NOMO-1 treated with DMSO at 0.1 percent for 48 hours (cell line): ENCODE measurements around the gene AMBRA1.

Experiments
- DNase-seq: peaks from one replicate; lab custom pipeline; 2025; ENCODE audit not compliant: unreplicated experiment; lab: John Stamatoyannopoulos, UW

Gene AMBRA1

DNA sequence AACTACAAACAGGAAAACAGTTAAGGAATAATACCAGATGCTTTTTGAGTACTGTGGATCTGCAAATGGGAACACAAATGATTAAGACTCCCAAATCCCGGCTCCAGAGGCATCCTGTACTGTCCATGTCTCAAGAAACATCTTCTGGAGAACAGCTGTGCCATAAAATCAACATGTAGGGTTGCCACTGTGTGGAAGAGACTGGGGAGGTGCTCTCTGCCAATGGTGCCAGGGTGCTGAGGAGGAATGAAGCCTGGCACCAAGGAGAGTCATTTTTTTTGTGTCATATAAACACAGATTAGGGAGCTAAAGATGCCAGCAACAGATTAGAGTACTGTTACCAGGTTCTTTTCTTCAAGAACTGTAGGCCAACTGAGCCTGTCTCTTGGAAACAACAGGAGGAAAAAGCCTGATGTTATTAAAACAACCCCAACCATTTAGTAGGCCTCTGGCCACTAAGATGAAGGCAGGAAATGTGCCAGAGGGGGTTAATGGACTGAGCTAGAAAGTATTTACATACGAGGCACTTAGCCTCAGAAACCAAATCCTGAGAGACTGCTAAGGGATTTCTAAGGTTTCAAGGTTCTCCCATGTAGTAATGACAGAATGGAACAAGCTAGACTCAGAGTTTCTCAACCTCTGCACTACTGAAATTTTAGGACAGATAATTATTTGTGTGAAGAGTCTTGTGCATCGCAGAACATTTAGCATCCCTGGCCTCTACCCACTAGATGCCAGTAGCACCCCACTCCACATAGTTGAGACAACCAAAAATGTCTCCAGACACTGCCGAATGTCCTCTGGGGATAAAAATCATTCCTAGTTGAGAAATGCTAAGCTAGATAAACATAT, 147.7 kb downstream of the AMBRA1 start:
- DNase-seq, result no peak

DNA sequence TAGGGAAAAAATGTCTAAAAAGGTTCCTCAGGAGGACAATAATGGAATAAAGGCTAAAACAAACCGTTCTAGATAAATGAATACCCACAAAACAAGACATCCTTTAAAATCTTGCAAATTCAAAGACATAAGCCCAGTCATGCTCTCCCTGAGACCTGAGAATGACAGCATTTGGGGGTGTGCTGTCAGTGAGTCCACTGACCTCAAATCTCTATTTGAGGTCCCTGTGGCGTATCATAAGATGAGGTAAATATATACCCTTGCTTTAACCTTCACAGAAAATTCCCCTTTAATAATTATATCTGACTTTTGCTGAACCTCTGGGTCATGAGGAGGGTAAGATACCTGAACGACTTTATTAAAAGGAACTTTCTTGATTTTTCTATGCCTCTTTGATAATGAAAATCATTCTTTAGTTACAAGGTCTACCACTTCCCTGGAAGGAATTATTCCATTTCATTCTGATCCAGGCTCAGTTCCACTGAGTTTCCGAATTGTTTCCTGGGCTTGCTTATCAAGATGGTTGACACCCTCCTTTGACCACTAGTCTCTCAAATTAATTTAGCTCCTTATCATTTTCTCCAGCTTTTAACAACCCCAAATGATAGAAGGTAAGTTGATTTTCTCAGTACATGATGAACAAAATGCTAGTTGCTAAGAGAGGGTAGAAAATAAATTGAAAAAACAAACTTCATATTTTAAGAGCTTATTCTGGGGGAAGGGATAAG, 148.5 kb downstream of the AMBRA1 start:
- no peak for DNase-seq

DNA sequence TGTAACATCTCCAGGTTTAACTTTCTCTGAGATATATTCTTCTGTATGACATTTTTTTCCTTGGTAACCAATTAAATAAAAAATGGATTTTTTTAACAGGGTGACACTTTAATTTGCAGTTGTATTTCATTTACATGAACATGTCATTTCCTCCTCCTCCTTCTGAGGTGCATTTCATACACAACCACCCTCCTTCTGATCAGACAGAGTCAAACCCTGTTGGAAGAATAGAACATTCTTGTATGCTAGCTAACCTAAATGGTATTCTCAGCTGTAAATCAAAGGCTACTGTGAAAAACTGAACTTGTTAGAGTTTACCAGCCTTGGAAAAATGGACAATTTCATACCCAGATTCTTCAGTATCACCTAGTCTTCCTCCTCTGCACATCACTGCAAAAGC, 149.5 kb downstream of the AMBRA1 start:
- no peak for DNase-seq

DNA sequence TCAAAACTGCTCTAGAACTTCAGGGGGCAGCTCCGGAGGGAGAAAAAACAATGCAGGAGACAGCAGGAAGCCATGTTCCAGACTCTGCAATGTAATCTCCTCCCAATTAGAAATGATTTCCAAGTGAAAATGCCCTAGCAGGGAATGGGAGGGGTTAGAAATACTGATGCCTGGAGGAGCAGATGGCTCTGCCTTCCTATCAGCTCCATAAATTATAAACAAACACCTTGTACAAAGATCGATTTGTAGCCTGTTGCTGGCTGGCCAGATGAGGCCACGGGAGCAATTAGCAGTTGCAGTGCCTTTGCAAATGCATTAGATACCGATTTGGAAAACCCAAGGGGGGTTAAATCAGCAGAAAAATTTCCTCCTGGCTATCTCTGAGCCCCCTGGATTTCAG, 155.6 kb downstream of the AMBRA1 start:
- no peak for DNase-seq

DNA sequence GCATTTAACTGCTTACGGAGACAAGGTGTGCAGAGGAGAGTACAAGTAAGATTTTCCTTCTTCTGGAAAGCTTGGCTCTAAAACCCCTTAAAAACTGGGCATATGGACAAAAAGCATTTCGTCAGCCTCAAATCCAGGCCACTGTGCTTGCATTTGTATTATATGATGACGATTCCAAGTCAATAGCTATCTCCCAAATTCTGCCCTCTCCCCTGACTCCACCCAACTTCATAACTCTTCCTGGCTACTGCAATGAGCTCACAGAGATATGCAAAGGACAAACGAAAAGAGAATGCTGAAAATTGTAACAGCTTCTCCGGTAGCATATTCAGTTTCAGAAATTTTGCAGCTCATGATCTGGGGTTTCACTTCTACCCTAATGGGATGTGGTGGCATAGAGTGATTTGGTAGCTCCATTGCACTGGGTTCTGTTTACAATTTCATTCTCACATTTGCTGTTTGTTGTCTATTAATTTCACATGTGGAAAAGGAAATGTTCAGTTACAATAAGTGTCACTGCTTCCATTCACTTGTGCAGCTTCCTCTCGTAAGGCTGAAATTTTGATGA, 156.6 kb downstream of the AMBRA1 start:
- no peak for DNase-seq

DNA sequence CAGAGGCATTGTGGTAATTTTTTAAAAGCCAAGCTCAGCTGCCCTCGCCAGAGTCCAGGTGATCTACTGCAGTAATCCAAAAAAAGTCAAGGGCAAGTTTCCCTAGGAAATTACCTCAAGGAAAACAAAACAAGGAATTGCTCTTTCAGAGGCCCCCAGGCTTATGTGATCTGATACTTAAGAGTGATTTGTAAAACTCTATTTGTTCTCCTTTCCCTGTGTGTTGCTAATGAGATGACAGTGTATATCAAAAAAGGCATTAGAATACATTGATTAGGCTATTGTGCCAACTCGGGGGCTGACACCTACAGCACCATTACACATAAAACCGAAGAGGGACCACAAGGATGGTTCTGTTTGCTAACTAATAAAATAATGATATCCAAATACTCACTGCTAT, 157.7 kb downstream of the AMBRA1 start:
- DNase-seq, result no peak

DNA sequence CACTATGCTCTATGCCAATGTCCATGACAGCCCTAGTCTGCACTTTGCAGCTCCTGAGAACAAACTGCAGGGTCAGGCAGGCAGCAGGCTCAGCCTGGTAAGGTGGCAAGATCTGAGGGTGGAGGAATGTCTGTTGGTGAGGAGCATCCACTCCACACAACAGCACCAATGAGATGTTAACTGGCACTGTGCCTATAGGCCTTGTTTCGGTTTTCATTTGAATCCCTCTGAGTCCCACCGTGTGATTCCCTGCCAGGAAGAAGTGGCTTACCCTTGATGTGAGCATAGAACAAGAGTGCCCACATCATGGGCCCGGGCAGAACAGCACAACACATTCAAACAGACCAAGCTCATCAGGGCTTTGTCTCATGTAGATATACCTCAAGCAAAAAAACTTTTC, 158.1 kb downstream of the AMBRA1 start:
- DNase-seq, result no peak

DNA sequence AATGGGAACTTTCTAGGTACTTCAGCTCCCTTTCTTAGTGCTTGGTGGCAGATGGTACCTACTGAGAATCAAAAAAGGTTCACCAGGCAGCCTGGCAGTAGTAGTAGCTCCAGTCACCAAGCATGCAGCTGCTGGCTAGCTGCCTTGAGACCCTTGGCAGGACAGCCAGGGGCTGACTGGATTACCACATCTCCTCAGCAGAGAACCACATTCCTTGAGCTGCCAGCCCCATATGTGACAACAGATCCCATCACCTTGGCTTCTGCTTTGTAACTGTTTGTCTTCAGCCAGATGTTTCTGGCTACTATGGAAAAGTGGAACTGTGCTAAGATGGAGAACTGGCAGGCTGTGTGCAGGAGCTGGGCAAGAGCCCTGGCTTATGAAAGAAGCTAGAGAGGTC, 162.6 kb downstream of the AMBRA1 start:
- DNase-seq, result no peak

DNA sequence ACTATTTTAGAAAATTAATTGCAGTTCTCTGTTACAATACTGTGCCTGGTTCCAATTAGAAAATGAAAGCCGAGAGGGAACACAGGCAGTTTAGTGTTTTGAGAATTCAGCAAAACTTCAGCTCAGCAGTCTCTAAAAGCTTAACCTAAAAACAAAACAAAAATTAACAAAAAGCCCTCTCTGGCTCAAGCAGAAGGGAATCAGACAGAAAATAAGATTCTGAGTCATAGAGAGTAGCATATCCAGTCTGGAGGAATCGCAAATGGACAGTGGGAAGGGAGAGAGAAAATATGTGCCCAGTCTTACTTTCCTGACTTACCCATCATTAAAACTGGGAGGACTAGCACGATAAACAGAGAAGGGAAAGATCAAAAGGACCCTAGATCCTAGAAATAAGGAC, 164.1 kb downstream of the AMBRA1 start:
- DNase-seq, result no peak

DNA sequence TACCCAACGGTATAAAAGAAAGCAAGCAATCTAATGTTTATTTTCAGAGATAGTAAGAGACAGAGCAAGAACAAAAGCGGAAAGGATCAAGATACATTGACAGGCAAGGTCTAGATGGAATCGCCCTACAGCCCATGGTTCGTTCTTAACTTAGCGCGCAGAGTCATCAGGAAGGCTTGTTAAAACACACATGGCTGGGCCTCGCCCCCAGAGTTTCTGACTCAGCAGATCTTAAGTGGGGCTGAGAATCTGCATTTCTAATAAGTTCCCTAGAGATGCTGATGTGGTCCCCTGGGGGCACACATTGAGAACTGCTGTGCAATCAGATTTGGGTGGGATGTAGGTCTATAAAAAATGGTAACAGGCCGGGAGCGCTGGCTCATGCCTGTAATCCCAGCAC, 166.5 kb downstream of the AMBRA1 start:
- DNase-seq, result no peak

DNA sequence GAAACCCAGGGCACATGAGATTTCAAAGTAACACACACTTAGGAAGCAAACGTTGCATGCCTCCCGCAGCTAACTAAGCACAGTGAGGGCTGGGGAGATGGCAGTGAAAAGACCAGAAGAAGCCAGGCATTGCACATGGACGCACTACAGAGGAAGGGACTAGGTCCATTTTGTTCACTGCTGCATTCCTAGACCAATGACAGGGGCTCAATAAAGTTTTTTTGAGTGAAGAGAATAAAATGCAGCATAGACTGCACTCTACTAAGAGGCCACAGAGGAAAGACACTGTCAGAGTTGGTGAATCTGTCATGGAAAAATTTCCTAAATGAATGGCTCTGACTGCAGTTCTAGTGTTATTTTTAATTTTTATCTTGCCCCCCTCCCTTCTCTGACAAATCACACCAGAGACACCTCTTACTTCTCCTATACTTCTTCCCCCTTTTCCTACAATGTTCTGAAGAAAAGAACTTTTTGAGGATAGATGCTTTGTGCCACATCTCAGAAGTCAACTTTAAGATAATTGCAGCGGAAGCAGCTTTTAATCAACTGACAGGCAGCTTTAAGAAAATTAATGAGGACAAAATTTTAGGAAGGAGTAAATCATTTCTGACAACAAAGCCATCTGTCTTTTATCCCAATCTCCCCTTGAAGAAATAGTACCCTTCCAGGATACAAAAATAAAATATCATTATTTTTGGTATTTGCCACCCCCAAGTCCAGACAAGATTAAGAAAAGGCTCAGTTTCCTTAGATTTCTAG, 167.4 kb downstream of the AMBRA1 start:
- DNase-seq, result no peak

DNA sequence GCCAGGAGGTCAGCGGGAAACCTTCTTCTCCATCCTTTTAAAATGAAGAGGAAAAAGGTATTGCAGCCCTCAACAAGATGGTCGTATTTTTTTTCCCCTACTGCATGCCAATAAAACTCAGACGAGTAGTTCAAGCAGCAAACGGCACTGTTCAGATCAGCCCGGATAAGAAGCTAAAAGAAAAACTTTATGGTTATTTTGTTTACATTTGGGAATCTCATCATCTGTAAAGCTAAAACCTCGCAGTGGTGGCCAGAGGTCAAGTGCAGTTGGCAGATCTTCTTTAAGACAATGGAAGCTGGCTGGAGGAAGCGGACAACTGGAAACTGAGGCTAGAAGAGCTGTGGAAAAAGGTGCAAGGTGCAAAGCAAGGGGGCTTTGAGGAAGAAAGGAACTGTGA, 171.2 kb downstream of the AMBRA1 start:
- no peak for DNase-seq

DNA sequence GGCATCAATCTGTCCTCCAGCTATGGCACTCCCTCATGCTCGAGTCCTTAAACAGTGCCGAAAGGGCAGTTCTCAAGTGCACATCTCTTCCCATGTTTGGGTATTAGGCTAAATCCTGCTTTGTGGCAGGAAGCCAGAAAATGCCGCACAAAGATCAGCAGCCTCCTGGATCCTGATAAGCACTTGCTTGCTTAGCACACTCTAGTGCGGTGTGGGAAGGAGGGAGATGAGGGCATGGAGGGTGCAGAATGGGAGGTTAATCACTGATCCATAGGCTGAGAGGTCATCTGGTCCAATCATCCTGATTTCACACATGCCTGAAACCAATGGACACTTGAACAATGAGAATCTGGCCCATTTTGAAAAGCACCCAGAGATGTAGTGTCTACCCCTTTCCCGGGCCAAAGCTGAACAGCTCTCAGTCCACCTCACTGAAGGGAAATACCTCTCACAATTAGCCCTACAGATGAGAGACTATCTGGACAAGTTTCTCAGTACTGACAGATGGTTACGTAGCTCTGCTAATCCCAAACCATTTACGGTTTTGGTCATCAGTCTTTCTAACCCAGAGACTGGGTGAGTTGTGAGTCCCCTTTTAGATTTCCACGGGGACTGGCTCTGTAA, 172.5 kb downstream of the AMBRA1 start:
- no peak for DNase-seq

DNA sequence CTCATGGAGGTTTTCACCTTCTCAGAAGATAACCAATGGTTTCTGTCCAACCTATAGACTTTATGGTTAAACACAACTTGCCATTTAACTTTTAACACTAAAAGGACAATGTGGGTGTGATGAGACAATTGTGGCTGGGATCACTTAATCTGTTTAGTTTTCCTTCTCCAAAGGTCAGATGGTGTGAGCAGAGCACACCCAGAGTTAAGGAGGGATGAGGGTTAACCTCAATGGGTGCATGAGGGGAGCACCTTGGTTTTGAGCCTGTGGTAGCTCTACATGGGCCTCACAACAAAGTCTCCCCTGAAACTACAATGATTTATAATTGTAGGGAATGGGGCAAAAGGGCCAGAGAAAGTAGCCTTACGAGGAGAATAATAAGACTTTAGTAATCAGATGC, 173.3 kb downstream of the AMBRA1 start:
- DNase-seq, result no peak

DNA sequence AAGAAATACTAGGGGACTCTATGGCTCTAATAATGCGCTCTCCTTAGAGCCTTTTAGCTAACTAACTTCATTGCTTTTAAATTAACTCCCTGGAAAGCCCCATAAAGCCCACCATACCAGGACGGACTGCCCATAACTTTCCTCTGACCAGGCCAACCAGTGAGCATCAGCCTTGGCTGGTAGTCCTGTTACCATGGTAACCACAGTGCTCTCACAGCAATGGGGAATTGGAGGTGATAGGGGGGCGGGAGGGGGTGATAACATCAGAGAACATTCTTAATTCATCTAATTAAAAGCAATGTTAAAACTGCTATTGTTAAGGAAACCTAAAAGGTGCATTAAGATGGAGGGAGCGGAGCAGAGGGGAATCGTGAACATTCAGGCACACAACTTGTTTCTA, 175.1 kb downstream of the AMBRA1 start:
- no peak for DNase-seq

DNA sequence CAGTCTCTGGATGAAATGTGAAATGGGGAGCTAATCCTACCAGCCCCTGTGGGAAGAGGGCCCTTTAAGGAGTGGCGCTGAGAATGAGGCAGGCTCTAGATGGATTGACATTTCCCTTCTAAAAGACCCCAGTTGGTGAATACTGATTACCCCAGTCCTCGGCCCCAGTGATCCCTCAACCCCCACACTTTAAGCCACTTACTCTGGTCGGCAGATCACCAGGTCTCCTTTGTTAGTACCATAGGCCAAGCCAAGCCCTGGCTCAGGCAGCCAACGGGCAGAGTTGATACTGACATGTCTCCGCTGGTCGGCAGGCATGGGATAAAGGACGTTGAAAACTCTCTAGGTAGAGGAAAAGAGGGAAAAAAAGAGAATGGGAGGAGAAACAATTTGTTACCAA, 176.1 kb downstream of the AMBRA1 start:
- no peak for DNase-seq

DNA sequence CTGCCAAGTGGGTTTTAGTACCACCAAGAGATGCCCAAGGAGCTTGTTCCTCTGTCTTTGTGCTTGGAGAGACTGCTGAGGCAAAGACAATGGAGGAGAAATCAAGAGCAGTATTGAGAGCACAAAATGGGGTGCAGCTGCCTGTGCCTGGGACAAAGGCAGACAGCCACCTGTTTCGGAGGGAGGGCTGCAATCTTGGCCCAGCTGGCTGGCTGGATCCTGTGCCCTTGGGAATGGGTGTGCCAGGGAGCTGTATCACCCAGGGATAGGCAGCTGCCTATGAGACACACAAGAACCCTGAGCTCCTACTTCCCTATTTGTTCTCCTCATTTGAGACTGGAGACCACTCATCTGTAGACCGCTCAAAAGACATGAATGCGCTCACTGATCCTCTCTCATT, 178.9 kb downstream of the AMBRA1 start:
- no peak for DNase-seq

DNA sequence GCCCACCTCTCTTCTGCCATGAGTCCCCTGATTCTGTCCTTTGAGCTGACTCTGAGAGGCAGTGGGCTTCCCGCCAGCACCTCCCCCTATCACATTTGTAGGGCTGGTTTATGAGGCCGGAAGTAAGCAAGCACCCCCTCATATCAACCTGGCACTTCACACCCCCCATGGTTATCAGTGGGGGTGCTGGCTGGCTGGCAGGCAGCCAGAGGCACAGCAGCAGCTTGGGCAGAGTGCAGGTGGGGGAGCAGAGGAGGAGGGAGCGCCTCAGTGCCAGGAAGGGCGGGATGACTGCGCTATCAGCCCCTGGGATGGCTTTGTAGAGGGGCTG, 179.4 kb downstream of the AMBRA1 start:
- no peak for DNase-seq

DNA sequence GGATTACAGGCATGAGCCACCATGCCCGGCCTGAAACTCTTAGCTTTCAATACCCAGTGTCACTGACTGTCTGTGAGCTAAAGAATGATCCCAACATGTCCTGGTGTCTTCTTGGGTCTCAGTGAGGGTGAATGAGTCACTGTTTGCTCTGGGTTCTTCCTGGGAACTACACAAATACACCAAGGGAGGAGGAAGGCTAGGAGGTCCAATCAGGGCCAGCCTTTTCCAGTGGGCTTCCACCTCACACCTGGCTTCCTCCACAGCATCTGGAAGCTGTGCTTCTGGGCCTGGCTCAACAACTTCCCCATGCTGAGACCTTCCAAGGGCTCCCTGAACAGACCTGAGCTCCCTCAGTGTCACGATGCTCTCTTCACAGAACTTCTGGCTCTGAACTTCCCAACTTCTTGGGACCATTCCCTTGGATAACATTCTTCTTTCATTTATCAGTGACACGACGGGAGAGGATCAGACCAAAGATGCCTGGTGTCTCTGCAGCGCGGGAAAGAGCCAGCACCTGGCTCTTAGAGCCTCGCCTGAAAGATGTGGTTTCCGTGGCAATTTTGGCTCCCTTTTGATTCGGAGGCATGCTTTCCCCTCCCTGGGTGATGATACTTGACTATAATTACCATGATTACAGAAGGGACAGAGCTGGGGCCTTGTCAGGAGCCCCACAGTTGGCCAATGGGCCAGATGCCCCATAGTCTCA, 179.9 kb downstream of the AMBRA1 start:
- DNase-seq, result no peak

DNA sequence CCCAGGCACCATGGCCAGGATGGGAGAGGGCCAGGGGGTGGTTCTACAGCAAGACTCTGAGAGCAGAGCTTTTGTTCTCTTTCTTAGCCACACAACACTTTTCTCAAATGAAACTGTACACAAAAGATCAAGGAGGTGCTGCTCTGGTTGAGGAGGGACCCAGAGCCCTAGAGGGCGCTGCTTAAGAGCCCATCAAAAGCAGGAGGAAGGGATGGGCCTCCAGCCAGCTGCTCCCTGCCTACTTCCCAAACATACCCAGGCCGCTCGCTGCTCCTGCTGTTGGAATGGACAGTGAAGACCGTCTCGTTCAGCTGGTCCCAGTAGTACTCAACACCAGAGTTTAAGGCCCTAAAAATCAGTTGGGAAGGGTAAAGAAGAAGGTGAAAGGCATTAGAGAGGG, 183.8 kb downstream of the AMBRA1 start:
- DNase-seq, result no peak
